ENCODE results near the gene N4BP2. TPM values are rescaled to one million over a fixed set of nuclear protein-coding genes. Genes with fewer than 3 reads are reported as not detected.

Gene N4BP2
- total RNA-seq, 1 experiment from 2014 or later, result 31.7 TPM

GRCh38 chr4:40177591-40177990 lies 120.9 kb downstream of the N4BP2 start (continued):
- no peak for TF ChIP-seq AFF4 (CRISPR knock-in tag; IDR thresholded peaks at IDR 0.05; ENCODE audit: borderline replicate concordance)
- TF ChIP-seq EMX1 (CRISPR knock-in tag; IDR thresholded peaks at IDR 0.05), result no peak
- TF ChIP-seq JUN (CRISPR knock-in tag; IDR thresholded peaks at IDR 0.05), result no peak
- TF ChIP-seq SP1 (CRISPR knock-in tag; conservative IDR thresholded peaks at IDR 0.05), result no peak
- no peak for TF ChIP-seq SMAD3 (CRISPR knock-in tag; IDR thresholded peaks at IDR 0.05; ENCODE audit: borderline replicate concordance)
- TF ChIP-seq FOXP1 (CRISPR knock-in tag; IDR thresholded peaks at IDR 0.05; ENCODE audit: borderline replicate concordance), result no peak
- TF ChIP-seq MLX (CRISPR knock-in tag; IDR thresholded peaks at IDR 0.05), result no peak
- TF ChIP-seq FOXJ3 (CRISPR knock-in tag; IDR thresholded peaks at IDR 0.05; ENCODE audit: borderline replicate concordance), result no peak
- no peak for TF ChIP-seq RELA (CRISPR knock-in tag; IDR thresholded peaks at IDR 0.05; ENCODE audit: borderline replicate concordance)
- no peak for TF ChIP-seq ELF4 (CRISPR knock-in tag; IDR thresholded peaks at IDR 0.05; ENCODE audit: low read depth)
- TF ChIP-seq TEAD1 (CRISPR knock-in tag; IDR thresholded peaks at IDR 0.05), result no peak
- no peak for TF ChIP-seq E2F5 (CRISPR knock-in tag; IDR thresholded peaks at IDR 0.05)
- TF ChIP-seq SOX15 (CRISPR knock-in tag; IDR thresholded peaks at IDR 0.05), result no peak

GRCh38 chr4:40178672-40179071 lies 122.0 kb downstream of the N4BP2 start:
- ChIA-PET POLR2A (interaction anchor here (0.7 kb wide), 1 partner anchor 76 kb away, joined by 3 read pairs; no protein-coding TSS in a partner anchor), CTCF (interaction anchor here (1.4 kb wide), 1 partner anchor 138 kb away, joined by 5 read pairs; no protein-coding TSS in a partner anchor)
- no peak for ATAC-seq
- peak overlapping the region; percentile 52 for H3K27ac Mint-ChIP-seq
- H3K9me3 Mint-ChIP-seq, result peaks cover 4% of the 10 kb centered on the region; the same call in 1 of the 2 replicates
- no peak overlapping the region for H3K4me3 Mint-ChIP-seq
- H3K27me3 Mint-ChIP-seq (ENCODE audit: low read depth), result no peaks in the 10 kb centered on the region
- no peak for DNase-seq (ENCODE audit: low spot score)
- no peaks in the 10 kb centered on the region for H3K36me3 Mint-ChIP-seq
- peaks cover 26% of the 10 kb centered on the region for H3K4me1 Mint-ChIP-seq
- TF ChIP-seq STAT6 (CRISPR knock-in tag; conservative IDR thresholded peaks at IDR 0.05; ENCODE audit: low read depth) (no peak), FOXJ3 (CRISPR knock-in tag; IDR thresholded peaks at IDR 0.05; ENCODE audit: borderline replicate concordance) (no peak), MXD4 (CRISPR knock-in tag; IDR thresholded peaks at IDR 0.05; ENCODE audit: borderline replicate concordance) (no peak), ZNF219 (CRISPR knock-in tag; IDR thresholded peaks at IDR 0.05; ENCODE audit: borderline replicate concordance) (no peak), KAT7 (CRISPR knock-in tag; IDR thresholded peaks at IDR 0.05; ENCODE audit: borderline replicate concordance) (no peak), FOXK1 (CRISPR knock-in tag; IDR thresholded peaks at IDR 0.05) (no peak), AFF4 (CRISPR knock-in tag; IDR thresholded peaks at IDR 0.05; ENCODE audit: borderline replicate concordance) (no peak), ZMAT4 (CRISPR knock-in tag; IDR thresholded peaks at IDR 0.05) (no peak), HMGA2 (CRISPR knock-in tag; IDR thresholded peaks at IDR 0.05) (no peak), ZNF425 (CRISPR knock-in tag; conservative IDR thresholded peaks at IDR 0.05) (no peak)

Data from WTC11 (cell line).